PC-9 (cell line): ENCODE measurements around the gene PDP2. TPM values are rescaled to one million over a fixed set of nuclear protein-coding genes. Genes with fewer than 3 reads are reported as not detected.

Source experiments
- BruUV-seq: library from RNA; stranded (reverse); fragments of 400-500 nt; replicated peaks from 2 replicates; lab custom pipeline; 2021; lab: Mats Ljungman, UMichigan
- CTCF ChIA-PET: fragments of 300-600 bp; sonication (Branson Sonifier 250); formaldehyde crosslinking; loops from one replicate; lab custom pipeline; 2022; ENCODE audit warnings: antibody characterized with exemption; lab: Charles Lee
- POLR2A ChIA-PET: fragments of 300-600 bp; sonication (Branson Sonifier 250); formaldehyde crosslinking; loops from one replicate; lab custom pipeline; 2022; ENCODE audit warnings: antibody characterized with exemption; ENCODE audit not compliant: unreplicated experiment; lab: Charles Lee
- DNase-seq, 2 experiments: peaks; one replicate each; pipeline versions ENCODE4 v3.0.0 to v3.0.0-alpha.2; 2015 to 2022; ENCODE audit warnings: mixed read lengths in 1 of 2
- H2AFZ ChIP-seq: fragments of 200-600 bp; sonication (generic); 2 replicates; pipeline ENCODE4 v1.8.1; 2017; ENCODE audit warnings: antibody characterized with exemption
- H3F3A ChIP-seq: fragments of 200-600 bp; sonication (generic); 2 replicates; pipeline ENCODE4 v1.8.1; 2017; ENCODE audit warnings: antibody characterized with exemption, mild to moderate bottlenecking, low read depth; ENCODE audit not compliant: insufficient read depth
- H3K27ac ChIP-seq: fragments of 200-600 bp; sonication (generic); 2 replicates; pipeline ENCODE4 v1.6.1; 2016; ENCODE audit warnings: mixed run types
- H3K27me3 ChIP-seq: fragments of 200-600 bp; sonication (generic); 2 replicates; pipeline ENCODE4 v1.6.1; 2016; ENCODE audit warnings: low read depth, mixed run types; ENCODE audit not compliant: insufficient read depth
- H3K36me3 ChIP-seq: fragments of 200-600 bp; sonication (generic); 2 replicates; pipeline ENCODE4 v1.6.1; 2016; ENCODE audit warnings: low read depth, mixed run types
- H3K4me1 ChIP-seq: fragments of 200-600 bp; sonication (generic); replicated peaks from 2 replicates; pipeline ENCODE4 v1.6.1; 2016; ENCODE audit warnings: mixed run types; ENCODE audit not compliant: insufficient read depth
- H3K4me2 ChIP-seq: fragments of 200-600 bp; sonication (generic); 2 replicates; pipeline ENCODE4 v1.6.1; 2017; ENCODE audit warnings: mixed run types
- H3K4me3 ChIP-seq: fragments of 200-600 bp; sonication (generic); 2 replicates; pipeline ENCODE4 v1.6.1; 2016; ENCODE audit warnings: mixed run types
- H3K79me2 ChIP-seq: fragments of 200-600 bp; sonication (generic); 2 replicates; pipeline ENCODE4 v1.6.1; 2017; ENCODE audit warnings: low read depth, mixed run types
- H3K9me2 ChIP-seq: fragments of 200-600 bp; sonication (generic); 2 replicates; pipeline ENCODE4 v1.8.1; 2017; ENCODE audit warnings: mild to moderate bottlenecking; ENCODE audit not compliant: insufficient read depth
- H3K9me3 ChIP-seq: fragments of 200-600 bp; sonication (generic); 2 replicates; pipeline ENCODE4 v1.8.1; 2016; ENCODE audit warnings: low read depth; ENCODE audit not compliant: insufficient read depth
- H4K20me1 ChIP-seq: fragments of 200-600 bp; sonication (generic); 2 replicates; pipeline ENCODE4 v1.8.1; 2017; ENCODE audit not compliant: insufficient read depth
- EZH2 ChIP-seq: fragments of 200-600 bp; sonication (generic); IDR thresholded peaks from 2 replicates; pipeline ENCODE4 v1.8.0; 2017; ENCODE audit warnings: antibody characterized with exemption, low read depth
- intact Hi-C: fragments of 100-400 bp; cut with micrococcal nuclease; formaldehyde crosslinking; loops from one replicate; pipeline ENCODE4 v1.10.0; 2022; ENCODE audit not compliant: unreplicated experiment
- total RNA-seq: library from RNA; stranded (reverse); gene quantifications from 2 replicates; pipeline ENCODE4 v1.2.3, GENCODE V29; 2021
- TF ChIP-seq, protein P1 (sequence below): fragments of 200-600 bp; sonication (generic); conservative IDR thresholded peaks from 2 replicates; pipeline ENCODE4 v1.6.1; 2017; ENCODE audit warnings: mixed run types, antibody characterized with exemption, mild to moderate bottlenecking, moderate library complexity

The PDP2 gene
- total RNA-seq, 1 experiment from 2014 or later, result 21.6 TPM

DNA sequence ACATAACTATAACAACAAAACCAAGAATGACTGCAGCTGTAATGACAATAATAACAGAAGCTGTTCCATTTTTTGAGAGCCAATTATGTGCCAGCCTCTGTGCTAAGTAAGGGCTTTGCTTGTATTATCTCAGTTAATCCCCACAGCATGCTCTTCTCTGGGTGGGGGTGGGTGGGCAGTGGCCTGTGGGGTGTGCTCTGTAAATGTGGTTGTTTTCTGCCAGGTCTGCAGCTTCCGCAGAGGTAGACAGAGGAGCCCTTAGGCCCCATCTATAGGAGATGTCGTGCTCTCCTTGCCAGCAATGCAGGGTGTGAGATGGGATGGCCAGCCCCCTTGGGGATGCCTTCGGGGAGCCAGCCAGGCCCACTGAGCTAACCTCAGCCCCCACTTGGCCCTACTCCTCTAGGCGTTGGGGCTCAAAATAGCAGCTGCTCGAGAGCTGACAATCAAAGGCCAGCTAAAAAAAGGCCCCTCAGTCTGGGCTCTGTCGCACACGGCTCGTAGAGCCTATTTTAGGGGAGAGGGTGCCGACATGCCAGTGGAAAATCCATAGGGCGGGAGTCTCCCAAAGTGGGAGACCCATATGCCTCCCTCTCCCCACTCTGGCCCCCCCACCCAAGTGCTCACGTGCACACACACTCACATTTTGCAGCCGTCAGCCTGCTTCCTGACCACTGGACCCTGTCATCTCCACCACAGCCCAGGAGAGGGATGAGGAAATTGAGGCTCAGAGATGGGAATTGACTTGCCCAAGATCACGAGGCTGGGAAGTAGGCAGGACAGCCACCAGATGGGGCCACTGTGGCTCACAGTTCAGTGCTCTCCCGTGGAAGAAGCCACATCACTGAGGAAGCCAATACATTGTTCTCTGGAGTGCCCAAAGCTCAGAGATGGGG, 22.6 kb downstream of the PDP2 start:
- TF ChIP-seq, protein P1, sequence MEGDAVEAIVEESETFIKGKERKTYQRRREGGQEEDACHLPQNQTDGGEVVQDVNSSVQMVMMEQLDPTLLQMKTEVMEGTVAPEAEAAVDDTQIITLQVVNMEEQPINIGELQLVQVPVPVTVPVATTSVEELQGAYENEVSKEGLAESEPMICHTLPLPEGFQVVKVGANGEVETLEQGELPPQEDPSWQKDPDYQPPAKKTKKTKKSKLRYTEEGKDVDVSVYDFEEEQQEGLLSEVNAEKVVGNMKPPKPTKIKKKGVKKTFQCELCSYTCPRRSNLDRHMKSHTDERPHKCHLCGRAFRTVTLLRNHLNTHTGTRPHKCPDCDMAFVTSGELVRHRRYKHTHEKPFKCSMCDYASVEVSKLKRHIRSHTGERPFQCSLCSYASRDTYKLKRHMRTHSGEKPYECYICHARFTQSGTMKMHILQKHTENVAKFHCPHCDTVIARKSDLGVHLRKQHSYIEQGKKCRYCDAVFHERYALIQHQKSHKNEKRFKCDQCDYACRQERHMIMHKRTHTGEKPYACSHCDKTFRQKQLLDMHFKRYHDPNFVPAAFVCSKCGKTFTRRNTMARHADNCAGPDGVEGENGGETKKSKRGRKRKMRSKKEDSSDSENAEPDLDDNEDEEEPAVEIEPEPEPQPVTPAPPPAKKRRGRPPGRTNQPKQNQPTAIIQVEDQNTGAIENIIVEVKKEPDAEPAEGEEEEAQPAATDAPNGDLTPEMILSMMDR, result no peak
- TF ChIP-seq EZH2, result no peak
- H3F3A ChIP-seq, result peaks cover 8% of the 10 kb centered on the region; the same call in 1 of the 2 replicates

DNA sequence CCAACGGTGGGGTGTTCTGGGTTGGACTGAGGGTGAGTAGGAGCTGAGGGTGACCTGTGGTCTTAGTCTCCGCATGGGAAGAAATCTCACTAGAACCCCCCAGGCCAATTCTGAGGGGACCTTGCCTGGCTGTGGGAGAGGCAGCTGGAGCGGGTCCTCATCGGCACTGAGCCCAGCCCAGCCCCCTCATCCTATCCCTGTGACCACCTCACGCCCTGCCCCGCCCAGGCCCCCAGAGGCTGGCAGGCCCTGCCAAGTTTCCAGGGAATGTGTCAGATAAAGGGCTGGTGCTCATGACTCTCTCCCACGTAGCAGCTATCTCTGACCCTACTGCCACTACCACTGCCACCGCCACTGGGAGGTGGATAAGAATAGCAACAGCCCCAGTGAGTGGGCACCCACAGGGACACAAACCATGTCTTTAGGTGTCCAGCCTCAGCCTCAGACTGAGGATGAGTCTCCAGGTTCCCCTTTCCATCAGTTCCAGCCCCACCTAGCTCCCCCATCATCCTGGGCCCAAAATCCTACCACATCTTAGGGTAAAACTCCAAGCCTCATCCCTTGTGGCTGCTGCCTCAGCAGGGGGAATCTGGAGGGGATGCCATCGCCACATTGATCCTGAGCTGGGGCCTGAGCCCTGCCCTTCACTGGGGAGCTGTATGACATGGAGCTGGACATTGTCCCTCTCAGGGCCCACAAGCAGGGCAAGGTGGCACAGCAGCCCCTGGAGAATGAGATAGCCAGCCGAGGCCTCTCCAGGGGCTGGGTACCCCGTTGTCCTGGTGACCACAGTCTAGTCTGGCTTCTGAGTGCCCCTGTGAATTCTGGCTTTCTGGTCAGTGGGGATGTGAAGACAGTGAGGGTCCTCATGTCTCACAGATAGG, 23.5 kb downstream of the PDP2 start:
- Histone ChIP-seq H4K20me1 (no peaks in the 10 kb centered on the region), H3K79me2 (no peaks in the 10 kb centered on the region), H2AFZ (no peak overlapping the region), H3K4me2 (no peak overlapping the region), H3K4me1 (peaks cover 23% of the 10 kb centered on the region), H3K9me2 (no peaks in the 10 kb centered on the region), H3K36me3 (no peaks in the 10 kb centered on the region), H3K4me3 (no peak overlapping the region), H3K9me3 (no peaks in the 10 kb centered on the region), H3K27ac (no peak overlapping the region), H3F3A (no peaks in the 10 kb centered on the region), H3K27me3 (no peaks in the 10 kb centered on the region)
- ChIA-PET POLR2A (interaction anchor here (0.6 kb wide), 1 partner anchor 23 kb away, joined by 3 read pairs; no protein-coding TSS in a partner anchor), CTCF (no interaction called here)
- TF ChIP-seq, protein P1, result no peak
- no peak for TF ChIP-seq EZH2
- BruUV-seq, result no TSS peak
- intact Hi-C loops, result no loop called here
- no peak for DNase-seq

More for the DNA sequence above, 22.6 kb downstream of the PDP2 start:
- no peaks in the 10 kb centered on the region for H3K9me2 ChIP-seq
- H3K4me2 ChIP-seq, result no peak overlapping the region
- no peaks in the 10 kb centered on the region for H3K9me3 ChIP-seq
- H3K79me2 ChIP-seq, result no peaks in the 10 kb centered on the region
- ChIA-PET CTCF (interaction anchor here (0.5 kb wide), 1 partner anchor 23 kb away, joined by 14 read pairs; no protein-coding TSS in a partner anchor), POLR2A (interaction anchor here (0.5 kb wide), 1 partner anchor 31 kb away, joined by 3 read pairs; no protein-coding TSS in a partner anchor)
- peaks cover 28% of the 10 kb centered on the region for H3K4me1 ChIP-seq
- no TSS peak for BruUV-seq
- H3K27me3 ChIP-seq, result no peaks in the 10 kb centered on the region
- no peak overlapping the region for H3K27ac ChIP-seq
- H3K4me3 ChIP-seq, result no peak overlapping the region
- no peaks in the 10 kb centered on the region for H4K20me1 ChIP-seq
- H3K36me3 ChIP-seq, result no peaks in the 10 kb centered on the region
- H2AFZ ChIP-seq, result no peak overlapping the region
- DNase-seq, result no peak
- intact Hi-C loops, result no loop called here

DNA sequence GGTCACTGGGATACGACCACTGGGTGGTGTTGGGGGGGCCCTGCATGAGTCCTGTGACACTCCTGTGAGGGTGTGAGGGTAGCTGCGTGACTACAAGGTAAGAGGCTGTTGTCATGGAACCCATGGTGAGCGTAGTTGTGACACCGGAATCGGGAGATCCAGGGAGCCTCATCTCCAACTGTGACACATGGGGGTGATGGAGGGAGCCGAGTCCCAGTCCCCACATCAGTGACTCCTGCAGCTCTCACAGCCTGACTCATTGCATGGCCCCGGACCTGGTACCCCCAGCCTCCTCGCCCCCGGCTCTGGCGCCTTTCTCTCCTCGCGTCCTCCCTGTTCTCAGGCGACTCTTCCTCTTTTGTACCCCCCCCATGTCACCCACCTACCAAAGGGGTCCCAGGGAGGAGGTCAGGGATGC, 24.1 kb downstream of the PDP2 start:
- H3K27ac ChIP-seq, result no peak overlapping the region
- no peaks in the 10 kb centered on the region for H3K36me3 ChIP-seq
- H3K79me2 ChIP-seq, result no peaks in the 10 kb centered on the region
- CTCF ChIA-PET, result interaction anchor here (0.6 kb wide), 1 partner anchor 87 kb away, joined by 5 read pairs; no protein-coding TSS in a partner anchor
- no peaks in the 10 kb centered on the region for H3K9me2 ChIP-seq
- BruUV-seq, result no TSS peak
- TF ChIP-seq, protein P1, result no peak
- no peak for DNase-seq
- POLR2A ChIA-PET, result interaction anchor here (0.6 kb wide), 2 partner anchors 22 to 47 kb away, joined by 3 to 4 read pairs; no protein-coding TSS in a partner anchor
- H3K9me3 ChIP-seq, result no peaks in the 10 kb centered on the region
- intact Hi-C loops, result no loop called here
- H4K20me1 ChIP-seq, result no peaks in the 10 kb centered on the region
- peaks cover 17% of the 10 kb centered on the region for H3K4me1 ChIP-seq
- H2AFZ ChIP-seq, result no peak overlapping the region
- H3K4me3 ChIP-seq, result no peak overlapping the region
- no peak overlapping the region for H3K4me2 ChIP-seq
- H3F3A ChIP-seq, result no peaks in the 10 kb centered on the region
- H3K27me3 ChIP-seq, result no peaks in the 10 kb centered on the region
